HG02588 (cell line): ENCODE data around the gene RICTOR.
"Not testable (repeated sequence)": the region's sequence is repeated elsewhere in the genome, so short reads cannot be mapped to it uniquely, and the experiment has no call there.

Experiments used
- ATAC-seq: cut with Tn5 transposase; IDR thresholded peaks from one replicate; pipeline ENCODE4 v1.9.1; 2021; ENCODE audit warnings: mild to moderate bottlenecking, moderate library complexity; ENCODE audit not compliant: unreplicated experiment

Gene RICTOR

DNA sequence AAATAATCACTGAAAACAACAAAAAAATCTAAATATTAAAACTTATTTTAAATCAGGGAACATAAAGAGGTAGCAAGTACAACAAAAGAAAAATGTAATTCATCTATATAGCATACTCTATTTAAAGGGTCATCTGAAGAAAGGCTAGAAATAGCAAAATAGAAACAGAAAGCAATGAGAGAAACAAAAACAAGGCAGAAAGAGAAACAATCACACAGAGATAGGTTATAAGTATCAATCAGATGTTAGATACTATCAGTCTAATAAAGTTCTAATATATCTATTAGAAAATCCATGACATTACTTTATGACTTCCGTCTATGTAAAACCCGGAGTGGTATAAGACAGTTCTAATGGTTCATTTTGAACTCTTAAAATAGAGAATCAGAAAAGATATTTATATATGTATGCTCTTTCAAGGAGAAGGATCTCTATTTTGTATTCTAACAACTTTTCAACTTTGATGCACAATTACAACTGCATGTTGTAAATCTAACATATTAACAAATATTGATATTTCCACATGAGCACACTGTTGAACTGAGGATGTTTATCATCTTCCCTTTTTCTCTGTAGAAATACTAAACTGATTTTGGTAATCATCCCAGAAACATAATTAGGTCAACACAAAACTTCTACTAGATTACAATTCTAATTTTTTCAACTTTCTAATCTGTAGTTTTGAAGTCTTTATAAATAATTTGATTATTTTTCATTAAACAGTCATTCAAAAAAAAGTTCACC, 15.8 kb downstream of the RICTOR start:
- ATAC-seq: peak; percentile 85

DNA sequence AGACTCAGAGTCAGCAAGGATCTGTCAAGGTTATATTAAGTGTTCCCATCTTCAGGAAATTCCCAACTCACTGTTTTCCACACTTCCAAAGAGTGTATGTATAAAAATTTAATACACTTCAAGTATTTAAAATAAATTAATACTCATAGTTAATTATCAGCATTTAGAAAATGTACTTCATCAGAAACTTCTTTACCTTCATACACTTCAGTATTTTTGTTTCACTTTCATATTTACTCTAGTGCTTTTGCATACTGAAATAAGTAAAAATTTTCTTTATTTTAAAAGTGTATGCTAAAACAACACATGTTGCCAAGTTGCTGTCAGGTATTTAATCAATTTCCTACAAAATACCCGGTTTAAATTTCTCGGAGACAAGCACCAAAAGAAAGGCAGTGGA, 16.5 kb downstream of the RICTOR start:
- no peak for ATAC-seq

DNA sequence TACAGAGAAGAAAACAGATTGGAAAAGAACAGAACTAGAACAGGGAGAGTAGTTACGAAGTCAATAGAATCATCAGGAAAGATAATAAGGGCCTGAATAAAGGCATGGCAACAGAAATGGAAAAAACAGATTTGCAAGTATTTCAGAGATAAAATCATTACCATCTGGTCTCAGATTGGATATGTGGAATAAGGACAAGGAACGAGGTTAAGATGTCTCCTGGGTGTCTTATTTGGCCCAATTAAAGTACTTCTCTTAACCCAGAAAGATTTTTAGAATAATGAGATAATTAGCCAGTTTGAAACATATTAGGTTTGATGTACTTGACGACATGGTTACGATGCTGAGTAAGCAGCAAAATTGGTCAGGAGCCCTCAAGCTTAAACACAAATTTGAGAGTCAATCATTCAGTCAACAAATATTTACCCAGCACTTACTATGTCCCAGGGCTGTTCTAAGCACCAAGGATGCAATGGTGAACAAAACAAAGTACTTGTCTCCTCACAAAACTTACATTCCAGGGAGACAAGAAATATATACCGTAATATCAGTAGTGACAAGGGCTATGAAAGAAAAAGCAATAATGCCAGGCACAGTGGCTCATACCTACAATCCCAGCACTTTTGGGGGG, 18.3 kb downstream of the RICTOR start:
- ATAC-seq: no peak

DNA sequence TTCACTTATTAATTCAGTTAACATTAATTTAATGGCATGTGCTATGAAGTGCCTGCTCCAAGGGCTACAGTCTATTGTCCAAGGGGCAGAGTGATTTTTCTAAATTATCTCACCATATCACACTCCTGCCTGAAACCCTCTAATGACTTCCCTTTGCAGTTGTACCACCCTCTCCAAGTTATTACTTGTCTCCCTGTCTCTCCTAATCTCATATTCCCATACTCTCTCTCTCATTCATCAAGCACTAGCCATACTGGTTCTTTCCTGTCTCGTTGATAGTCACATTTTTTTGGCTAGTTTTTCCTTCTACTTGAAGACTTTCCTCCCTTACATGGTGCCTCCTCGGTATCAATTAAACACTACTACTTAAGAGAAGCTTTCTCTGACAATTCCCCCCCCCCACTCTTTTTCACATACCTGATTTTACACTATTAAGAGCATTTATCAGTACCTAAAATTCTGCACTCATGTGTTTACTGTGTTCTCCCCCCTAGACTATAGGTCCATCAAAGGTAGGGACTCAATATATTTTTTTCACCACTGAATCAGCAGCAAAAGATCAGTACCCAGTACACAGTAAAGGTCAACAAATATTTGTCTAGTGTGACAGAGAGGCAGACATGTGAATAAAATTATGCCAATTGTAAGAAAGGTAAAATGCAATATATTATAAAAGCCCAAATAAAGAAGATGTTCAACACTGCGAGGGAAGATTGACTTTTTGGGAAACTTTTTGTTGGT, 19.0 kb downstream of the RICTOR start:
- ATAC-seq: no peak

DNA sequence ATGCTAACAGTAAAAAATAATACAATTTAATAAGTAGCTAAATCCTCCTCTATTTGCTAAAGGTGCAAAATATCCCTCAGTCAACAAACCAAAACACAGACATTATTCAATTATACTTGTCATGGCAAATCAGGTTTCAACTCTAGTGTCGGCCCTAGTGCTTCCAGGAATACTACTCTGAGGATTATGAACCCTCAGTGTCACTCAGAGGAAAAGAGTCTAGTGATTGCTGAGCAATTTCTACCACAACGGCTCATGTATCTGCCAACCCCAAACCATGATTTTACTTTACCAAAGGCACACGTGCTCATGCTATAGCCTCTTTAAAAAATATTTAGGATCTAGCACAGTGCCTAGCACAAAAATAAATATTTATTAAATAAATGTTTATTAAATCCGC, 21.0 kb downstream of the RICTOR start:
- no peak for ATAC-seq

DNA sequence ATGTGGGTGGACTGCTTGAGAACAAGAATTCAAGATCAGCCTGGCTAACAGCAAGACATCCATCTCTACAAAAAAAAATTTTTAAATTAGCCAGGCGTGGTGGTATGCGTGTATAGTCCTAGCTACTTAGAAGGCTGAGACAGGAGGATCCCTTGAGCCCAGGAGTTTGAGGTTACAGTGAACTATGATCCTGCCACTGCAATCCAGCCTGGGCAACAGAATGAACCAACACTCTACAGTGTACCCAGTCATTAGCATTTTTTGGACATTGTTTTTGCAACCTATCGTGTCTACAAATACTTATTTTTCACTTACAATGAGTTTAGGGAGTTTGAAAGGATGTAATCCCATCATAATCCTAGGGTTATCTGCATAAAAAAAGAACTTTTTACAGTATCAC, 22.1 kb downstream of the RICTOR start:
- ATAC-seq: no peak

DNA sequence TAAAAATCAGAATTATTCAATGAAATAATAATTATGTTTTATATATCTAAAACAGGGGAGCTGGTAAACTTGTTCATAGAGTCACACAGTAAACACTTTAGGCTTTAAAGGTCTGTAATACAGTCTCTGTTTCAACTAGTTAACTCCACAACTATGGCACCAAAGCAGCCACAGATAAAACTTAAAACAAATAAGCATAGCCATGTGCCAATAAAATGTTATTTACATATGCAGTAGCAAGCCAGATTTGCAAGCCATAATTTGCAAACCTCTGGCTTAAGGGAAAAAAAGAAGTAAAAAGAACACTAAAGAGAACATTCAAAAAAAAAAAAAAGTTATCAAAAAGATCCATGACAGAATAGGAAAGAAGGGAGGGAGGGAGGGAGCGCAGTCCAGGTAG, 24.9 kb downstream of the RICTOR start:
- ATAC-seq: no peak

DNA sequence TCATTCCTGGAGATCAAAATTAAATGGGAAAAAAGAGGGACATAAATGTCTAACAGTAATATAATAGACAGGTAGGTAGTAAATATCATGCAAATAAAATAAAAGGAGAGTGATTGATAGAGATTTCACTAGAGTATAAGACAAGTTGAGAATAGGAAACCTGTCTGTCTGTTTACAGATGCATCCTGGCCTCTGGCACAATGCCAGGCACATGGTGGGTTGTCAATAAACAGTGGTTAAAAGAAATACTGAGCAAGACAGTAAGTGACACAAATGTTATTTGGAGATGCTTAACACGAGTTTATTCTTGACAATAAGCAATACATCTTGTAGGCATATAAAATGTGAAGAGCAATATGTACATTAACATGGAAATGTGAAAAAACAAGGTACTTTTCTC, 33.3 kb downstream of the RICTOR start:
- no peak for ATAC-seq

DNA sequence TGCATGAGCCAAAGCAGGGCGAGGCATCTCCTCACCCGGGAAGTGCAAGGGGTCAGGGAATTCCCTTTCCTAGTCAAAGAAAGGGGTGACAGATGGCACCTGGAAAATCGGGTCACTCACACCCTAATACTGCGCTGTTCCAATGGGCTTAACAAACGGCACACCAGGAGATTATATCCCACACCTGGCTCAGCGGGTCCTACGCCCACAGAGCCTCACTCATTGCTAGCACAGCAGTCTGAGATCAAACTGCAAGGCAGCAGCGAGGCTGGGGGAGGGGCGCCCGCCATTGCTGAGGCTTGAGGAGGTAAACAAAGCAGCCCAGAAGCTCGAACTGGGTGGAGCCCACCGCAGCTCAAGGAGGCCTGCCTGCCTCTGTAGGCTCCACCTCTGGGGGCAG, 39.7 kb downstream of the RICTOR start:
- ATAC-seq: not testable (repeated sequence)

DNA sequence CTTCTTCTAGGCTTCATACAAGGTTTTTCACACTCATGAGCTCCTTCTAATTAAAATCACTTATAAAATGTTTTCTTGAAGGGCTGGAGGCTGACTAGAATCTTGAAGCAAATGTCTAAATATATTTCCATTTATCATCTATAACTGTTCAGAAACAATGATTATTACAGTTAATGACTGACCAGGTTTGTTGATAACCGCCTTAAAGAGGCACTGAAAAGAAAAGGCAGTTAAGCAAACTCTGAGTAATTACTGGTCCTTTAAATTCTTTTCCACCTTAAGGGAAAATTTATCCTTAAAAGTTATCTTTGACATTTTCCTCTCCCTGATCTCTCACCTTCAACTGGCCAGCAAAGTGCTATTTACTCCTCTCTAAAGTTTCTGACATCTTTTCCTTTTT, 43.2 kb downstream of the RICTOR start:
- ATAC-seq: no peak

DNA sequence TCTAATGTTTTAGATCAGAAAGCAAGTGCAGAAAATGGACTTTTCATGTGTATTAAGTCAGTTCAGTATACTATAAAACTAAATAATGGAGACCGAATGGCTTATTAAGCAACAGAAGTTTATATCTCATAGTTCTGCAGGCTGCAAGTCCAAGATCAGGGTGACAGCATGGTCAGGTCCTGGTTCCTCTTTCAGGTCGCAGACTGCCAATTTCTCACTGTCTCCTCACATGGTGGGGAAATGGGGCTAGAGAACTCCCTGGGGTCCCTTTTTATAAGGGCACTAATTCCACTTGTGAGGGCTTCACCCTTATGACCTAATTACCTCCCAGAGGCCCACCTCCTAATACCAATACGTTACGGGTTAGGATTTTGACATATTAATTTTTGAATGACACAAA, 48.7 kb downstream of the RICTOR start:
- ATAC-seq: no peak

DNA sequence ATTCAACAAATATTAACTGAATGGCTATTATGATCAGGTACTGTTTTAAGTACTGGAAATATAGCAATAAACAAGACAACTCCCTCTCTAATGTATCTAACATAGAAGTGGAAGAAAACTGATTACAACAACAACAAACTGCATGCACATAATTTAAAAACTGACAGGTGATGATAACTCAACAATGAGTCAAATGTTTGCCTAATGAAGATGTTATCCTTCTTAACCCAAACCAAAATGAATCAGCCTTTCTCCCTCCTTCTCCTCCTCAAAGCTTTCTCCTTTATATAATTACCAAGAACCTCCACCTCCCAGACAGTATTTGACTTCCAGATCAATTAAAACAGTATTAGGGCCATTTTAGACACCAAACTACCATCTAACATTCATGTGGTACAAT, 49.3 kb downstream of the RICTOR start:
- no peak for ATAC-seq

DNA sequence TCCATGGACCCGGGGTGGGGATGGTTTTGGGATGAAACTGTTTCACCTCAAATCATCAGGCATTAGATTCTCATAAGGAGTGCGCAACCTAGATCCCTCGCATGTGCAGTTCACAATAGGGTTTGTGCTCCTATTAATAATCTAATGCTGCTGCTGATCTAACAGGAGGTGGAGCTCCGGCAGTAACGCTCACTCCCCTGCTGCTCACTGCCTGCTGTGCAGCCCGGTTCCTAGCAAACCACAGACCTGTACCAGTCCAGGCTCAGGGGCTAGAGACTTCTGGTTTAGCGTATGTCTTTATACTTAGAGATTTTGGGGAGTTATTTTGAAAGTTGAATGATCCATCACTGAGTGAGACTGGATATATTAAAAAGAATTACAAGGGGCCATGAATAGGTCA, 50.2 kb downstream of the RICTOR start:
- ATAC-seq: no peak

DNA sequence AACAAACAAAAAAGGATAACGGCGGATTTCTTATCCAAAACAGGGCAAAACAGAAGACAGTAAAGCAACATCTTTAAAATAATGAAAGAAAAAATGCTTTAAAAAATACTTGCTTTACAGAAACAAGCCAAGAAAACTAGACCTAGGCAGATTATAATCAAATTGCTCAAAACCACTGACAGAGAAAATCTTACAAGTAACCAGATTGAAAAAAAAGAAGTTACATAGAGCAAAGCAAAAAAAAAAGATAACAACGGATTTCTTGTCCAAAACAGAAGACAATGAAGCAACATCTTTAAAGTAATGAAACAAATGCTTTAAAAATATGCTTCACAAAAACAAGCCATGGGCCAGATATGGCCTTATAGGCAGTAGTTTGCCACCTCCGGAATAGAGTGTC, 51.1 kb downstream of the RICTOR start:
- ATAC-seq: no peak

DNA sequence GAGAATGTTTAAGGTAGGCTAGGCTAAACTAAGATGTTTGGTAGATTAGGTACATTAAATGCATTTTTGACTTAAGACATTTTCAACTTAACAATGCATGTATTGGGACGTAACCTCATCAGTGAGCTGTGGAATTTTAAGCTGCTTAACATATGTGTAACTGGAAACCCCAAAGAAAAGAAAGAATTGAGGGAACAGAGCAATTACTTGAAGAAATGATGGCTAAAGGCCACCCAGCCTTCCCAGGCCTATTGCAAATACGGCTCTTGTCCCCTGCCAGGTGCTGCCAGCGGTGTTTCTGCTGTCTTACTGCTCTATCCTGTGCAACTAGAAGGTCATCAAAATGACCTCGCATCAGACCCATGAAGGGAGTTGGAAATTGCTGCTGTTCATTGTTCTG, 52.0 kb downstream of the RICTOR start:
- no peak for ATAC-seq

DNA sequence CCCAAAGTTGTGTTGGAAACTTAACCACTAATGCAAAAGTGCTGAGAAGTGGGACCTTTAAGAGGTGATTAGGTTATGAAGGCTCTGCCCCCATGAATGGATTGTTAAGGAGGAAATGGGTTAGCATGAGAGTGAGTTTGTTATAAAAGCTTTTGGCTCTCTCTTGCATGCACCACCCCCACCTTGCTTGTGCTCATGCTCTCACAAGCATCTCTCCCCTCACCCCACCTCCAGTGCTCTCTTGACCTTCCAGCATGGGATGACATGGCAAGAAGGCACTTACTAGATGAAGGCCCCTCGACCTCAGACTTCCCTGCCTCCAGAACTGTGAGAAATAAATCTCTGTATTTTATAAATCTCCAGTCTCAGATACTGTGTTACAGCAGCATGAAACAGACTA, 52.8 kb downstream of the RICTOR start:
- ATAC-seq: no peak

DNA sequence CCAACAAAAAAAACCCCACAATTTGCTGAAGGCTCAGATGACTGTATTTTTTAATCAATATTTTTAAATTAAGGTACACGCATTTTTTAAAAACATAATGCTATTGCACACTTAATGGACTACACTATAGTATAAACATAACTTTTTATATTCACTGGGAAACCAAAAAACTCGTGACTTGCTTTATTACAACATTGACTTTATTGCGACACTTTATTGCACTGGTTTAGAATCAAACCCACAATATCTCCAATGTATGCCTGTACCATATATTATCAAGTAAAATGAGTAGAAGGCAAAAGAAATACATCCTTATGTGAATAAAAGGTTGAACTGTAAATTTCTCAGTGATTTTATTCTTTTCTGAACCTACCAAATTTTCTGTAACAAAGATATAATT, 53.7 kb downstream of the RICTOR start:
- ATAC-seq: no peak

DNA sequence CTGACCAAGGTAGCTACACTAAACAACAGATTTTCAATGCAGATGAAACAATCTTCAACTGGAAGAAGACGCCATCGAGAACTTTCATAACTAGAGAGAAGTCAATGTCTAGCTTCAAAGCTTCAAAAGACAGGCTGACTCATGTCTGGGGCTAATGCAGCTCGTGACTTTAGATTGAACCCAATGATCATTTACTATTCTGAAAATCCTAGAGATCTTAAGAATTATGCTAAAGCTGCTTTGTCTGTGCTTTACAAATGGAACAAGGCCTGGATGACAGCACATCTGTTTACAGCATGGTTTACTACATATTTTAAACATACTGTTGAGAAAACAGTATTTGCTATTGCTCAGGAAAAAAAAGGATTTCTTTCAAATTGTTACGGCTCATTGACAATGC, 54.9 kb downstream of the RICTOR start:
- ATAC-seq: no peak

DNA sequence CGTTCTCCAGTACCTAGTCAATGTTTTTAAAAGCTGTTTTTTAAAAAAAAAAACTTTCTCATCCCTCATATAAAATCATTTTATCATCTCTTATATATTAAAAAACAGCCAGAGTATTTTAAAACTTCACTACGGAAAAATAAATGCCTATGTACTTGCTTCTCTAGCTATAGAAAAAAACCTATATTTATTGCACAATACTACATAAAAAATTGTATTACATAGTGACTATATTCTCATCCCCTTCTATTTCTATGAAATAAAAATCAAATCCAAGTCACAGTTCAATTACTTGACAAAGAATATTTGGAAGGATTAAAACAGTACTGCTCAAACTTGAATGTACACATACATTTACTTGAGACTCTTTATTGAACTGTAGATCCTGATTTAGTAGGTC, 56.7 kb downstream of the RICTOR start:
- ATAC-seq: no peak

DNA sequence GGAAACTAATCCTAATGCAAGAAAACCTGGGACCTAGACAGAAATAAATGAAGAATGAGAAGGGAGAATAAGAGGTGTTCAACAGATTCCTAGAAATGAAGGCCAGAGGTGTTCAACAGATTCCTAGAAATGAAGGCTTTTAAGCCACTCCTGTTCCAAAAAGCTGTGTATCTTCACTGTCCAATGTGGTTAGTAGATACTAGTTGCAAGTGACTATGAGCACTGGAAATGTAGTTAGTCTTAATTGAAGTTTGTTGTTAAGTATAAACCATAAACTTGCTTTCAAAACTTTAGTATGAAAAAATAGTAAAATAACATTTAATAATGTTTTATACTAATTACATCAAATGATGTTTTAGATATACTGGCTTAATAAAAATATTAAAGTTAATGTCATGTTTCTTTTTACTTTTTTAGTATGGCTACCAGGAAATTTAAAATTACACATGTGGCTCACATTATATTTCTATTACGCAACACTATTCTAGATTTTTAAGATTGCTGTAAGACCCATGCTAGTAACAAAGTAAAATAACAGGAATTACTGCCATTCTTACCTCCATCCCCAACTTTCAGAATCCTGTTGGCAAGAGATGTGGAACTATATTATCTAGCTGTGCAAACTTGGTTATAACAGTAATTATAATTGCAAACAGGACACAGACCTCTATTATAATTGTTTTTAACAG, 57.5 kb downstream of the RICTOR start:
- no peak for ATAC-seq

DNA sequence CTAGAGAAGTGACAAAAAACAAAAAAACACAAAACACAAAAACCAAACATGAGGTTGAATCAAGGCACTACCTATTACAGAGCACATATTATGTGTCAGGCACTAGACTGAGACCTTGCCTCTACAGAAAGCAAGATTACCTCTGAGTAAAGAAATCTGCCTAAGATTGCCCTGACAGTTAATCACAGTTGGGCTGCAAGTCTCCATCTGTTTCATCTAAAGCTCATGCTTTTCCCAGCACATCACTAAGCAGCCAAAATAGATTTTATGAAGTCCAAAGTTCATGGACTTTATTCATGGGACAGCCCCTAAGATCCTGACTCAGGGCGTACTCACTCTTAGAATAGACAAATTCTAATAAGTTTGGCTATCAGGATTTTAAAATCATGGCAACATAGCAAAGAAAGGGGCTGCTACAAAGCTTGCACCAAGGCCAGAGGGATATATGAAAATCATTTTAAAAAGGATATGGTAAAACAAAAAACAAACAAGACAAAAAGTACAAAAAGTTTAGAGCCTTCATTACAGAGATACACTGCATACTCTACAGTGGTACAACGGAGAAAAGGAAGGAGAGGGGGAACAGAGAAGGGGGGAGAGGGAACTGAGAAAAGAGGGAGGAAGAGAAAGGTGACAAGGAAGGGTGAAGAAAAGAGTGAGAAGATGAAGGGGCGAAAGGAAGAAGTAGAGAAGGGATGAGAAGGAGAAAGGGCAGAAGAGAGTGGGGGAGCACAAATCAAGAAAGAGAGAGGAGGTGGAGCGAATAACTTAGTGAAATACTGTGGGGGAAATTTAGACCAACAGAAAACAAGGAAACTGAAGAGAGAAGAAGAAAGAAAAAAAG, 58.2 kb downstream of the RICTOR start:
- ATAC-seq: no peak
